Thyroid gland (tissue), 4 donors: ENCODE results near the gene RNASE1.

ENCODE experiments used
- CTCF ChIP-seq, 6 experiments: fragments of 200-600 bp in 3 of 6; fragments of 450-650 bp in 3 of 6; sonication (generic) in 3 of 6; IDR thresholded peaks; one replicate each; pipeline ENCODE4 v1.5.1; 2016 to 2019; ENCODE audit warnings: antibody characterized with exemption in 6 of 6, mild to moderate bottlenecking in 2 of 6, inconsistent platforms in 1 of 6, moderate library complexity in 1 of 6
- POLR2A ChIP-seq, 2 donors: fragments of 450-650 bp; IDR thresholded peaks; one replicate each; pipeline ENCODE4 v1.6.1; 2017; ENCODE audit warnings: antibody characterized with exemption in 2 of 2, mild to moderate bottlenecking in 2 of 2, moderate library complexity in 1 of 2

GRCh38 chr14:20791597-20791996 lies 11.0 kb downstream of the RNASE1 start:
- TF ChIP-seq POLR2A (IDR thresholded peaks at IDR 0.05), result no peak
- no peak for TF ChIP-seq CTCF (IDR thresholded peaks at IDR 0.05)
